GM21447 (cell line): Measurements from ENCODE around the gene RPS14.

ENCODE experiments used
- ATAC-seq: cut with Tn5 transposase; IDR thresholded peaks from one replicate; pipeline ENCODE4 v1.9.1; 2021; ENCODE audit not compliant: unreplicated experiment

RPS14 gene

GRCh38 chr5:150449517-150450339, at the start of gene RPS14:
Gene RPS14, minus strand, starts transcription at chr5:150449739. Its CDS starts 2,006 bp downstream, at chr5:150447733.
- ATAC-seq = peak; percentile 95

DNA sequence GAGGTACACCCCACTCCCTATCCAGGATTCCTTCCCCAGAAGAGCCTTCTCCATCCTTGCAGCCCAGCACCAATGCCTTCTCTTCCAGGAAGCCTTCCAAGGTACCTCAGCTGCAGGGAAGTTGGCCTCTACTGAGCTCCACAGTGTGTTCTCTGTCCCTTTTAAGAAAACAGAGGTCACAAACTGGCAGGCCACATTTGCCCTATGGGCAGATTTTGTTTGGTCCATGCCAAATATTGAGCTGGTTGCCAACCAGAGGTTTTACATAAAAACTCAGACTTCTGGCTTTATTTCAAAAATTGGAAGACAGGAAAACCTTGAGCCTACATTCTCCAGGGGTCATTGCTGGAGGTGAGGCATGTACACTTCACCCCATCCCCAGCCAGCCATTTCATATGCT, 49.4 kb upstream of the RPS14 start:
- ATAC-seq = no peak

DNA sequence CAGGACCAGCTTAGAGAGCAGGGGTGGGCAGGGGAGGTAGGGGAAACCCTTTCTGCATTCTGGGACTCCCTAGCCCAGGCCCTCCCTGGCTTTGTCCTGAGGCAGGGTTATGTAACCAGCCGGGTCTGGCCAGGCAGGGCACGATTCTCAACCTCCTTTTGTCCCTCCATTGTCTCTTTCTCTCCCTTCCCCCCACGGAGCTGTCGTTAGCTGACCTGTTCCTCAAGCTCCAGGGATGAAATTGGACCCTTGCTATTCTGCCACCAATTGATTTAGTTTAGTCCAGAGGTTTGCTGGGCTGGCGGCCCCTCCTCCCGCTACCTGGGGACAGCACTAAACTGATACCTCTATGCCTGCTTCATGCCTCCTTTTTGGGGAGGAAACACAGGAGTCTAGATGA, 49.0 kb upstream of the RPS14 start:
- ATAC-seq = no peak

DNA sequence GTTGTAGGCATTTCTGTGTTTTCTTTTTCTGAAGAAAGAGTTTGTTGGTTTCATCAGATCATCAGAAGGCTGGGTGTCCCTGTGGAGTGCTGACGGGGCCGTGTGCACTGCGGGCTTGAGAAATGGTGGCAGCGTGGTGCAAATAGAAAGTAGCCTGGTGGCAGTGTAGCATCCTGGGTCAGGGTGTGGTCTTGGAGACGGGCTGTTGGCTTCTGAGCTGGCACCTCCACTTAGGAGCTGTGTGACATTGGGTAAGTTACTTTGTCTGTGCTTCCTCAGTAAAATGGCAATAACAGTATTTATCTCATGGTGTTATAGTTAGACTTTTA, 48.4 kb upstream of the RPS14 start:
- ATAC-seq = no peak

GRCh38 chr5:150497274-150497988, 47.9 kb upstream of the RPS14 start:
- no peak for ATAC-seq

DNA sequence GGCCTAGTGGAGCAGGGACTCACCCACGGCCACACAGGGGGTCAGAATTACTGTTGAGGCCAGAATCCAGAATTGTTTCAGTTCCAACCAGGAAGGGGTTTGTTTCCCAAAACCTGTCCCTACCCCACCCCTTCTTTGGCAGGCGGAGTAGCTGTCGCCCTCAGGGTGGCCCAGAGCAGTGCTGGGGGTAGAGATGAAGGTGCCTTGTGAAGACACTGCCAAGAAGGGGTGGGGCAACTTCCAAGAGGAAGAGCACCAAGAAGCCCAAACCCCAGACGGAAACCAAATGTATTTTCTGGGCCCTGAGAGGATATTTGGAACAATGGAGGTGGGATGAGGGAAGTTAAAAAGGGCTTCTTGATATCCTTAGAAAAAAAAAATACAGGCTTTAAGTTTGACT, 47.0 kb upstream of the RPS14 start:
- ATAC-seq = no peak

- ATAC-seq = no peak
These were observed 46.6 kb upstream of the RPS14 start for GRCh38 chr5:150496098-150496497.

GRCh38 chr5:150492621-150493020, 43.1 kb upstream of the RPS14 start:
- ATAC-seq = no peak

- ATAC-seq = no peak
These were observed 42.3 kb upstream of the RPS14 start for GRCh38 chr5:150491876-150492275.

- no peak for ATAC-seq
These were observed 41.2 kb upstream of the RPS14 start for GRCh38 chr5:150490754-150491153.

GRCh38 chr5:150490296-150490669, 40.7 kb upstream of the RPS14 start:
- ATAC-seq = no peak

- ATAC-seq = peak; percentile 84
These were observed 40.1 kb upstream of the RPS14 start for GRCh38 chr5:150489360-150490295.

DNA sequence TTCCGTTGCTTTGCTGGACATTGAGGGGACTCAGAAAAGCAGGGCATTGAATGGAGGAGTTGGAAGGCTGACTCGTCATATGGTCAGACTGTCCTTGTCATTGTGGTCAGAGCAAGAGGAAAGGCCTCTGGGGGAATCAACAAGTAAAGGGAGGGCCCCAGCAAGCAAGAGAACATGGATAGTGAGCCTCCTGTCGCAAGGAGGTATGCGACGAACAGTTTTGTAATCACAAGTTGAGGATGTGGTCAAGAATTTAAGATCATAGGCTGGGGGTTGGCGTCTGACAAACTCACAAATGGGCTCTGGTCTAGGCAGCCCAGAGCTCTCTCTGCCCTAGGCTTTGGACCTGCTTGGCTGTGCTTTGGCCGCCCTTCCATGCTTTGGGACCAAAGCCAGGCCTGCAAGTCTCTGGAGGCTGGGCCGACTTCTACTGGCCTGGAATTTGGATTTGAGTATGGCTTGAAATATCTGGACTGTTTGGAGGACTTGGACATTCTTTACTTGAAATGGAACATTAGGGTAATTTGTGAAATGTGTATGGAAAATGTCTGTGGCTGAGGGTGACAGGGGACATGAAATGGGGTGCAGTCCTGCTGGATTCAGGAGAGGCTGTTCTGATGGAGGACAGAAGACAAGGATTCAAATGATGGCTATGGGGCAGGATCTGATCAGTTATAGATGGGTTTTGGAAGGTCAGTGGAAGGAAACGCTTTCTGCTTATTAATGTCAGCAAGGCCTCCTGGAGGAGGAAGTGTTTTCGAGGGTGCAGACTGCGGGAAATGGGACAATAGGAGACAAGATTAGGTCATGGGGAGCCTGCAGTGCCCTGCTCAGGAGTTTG, 39.2 kb upstream of the RPS14 start:
- no peak for ATAC-seq

DNA sequence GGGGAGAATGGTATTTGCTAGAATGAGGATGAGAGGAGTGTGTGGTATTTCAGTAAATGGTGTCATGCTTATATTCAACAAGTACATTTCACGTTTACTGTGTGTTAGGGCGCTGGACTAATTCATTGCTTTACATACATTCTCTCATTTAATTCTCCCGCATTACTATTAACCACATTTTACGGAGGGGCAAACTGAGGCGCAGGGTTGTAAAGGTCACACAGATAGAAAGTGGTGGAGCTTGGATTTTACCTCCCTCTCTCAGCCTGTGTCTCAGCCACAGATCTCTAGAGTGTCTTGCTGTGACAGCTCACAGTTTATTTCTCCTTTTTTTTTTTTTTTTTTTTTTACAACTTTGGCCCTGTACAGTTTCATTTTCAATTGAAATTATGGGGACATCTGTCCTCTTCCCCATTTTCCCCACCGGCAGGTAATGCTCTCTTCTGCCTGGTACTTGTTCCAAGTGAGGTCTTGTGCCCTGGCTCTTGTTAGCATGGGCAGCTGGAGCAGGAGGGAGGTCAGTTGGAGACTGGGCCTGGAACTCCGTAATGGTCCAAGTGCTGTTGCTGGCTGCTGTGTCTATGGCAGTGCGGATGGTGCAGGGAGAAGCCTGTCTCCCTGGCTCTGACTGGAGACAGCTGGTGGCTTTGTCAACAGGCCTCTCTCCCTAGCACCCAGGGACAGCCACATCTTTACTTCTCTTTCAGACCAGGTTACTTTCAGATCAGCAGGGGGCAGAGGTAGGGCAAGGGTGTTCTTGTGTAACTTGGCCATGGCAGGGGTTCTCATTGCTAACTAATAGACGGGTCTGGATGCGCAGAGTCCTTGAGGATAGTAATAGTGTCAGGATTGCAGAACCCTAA, 37.9 kb upstream of the RPS14 start:
- ATAC-seq = peak; percentile 27

GRCh38 chr5:150486402-150487198, 37.1 kb upstream of the RPS14 start:
- no peak for ATAC-seq

DNA sequence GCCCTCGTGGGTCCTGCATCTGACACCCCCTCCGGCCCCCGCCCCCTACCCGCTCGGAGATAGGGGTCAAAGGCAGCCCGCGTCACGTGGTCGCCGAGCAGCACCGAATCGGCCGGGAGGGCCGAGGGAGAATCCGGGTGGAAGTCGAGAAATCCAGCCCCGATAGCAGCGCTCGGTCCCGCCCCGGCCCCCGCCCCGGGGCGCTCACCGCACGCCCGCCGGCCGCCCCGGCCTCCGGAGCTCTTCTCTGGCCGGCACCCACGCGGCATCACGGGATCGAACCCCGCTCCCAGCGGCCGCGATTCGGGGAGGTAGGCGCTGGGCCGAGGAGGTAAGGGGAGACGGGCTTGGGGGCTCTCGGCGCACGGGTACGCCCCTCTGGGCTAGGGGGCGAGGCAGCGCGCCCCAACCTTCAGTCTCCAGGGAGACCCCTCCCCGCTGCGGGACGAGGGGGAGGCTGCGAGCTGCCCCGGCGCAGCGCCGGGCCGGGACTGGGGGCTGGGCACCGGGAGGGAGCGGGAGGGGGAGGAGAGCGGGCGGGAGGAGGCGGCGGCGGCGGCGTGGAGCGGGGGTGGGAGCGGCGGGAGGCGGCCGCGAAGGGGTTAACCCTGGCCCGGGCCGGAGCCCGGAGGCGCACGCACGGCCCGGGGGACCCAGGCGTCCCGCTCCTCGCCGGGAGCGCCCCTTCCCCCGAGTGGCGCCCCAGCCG, 36.3 kb upstream of the RPS14 start:
- no peak for ATAC-seq

DNA sequence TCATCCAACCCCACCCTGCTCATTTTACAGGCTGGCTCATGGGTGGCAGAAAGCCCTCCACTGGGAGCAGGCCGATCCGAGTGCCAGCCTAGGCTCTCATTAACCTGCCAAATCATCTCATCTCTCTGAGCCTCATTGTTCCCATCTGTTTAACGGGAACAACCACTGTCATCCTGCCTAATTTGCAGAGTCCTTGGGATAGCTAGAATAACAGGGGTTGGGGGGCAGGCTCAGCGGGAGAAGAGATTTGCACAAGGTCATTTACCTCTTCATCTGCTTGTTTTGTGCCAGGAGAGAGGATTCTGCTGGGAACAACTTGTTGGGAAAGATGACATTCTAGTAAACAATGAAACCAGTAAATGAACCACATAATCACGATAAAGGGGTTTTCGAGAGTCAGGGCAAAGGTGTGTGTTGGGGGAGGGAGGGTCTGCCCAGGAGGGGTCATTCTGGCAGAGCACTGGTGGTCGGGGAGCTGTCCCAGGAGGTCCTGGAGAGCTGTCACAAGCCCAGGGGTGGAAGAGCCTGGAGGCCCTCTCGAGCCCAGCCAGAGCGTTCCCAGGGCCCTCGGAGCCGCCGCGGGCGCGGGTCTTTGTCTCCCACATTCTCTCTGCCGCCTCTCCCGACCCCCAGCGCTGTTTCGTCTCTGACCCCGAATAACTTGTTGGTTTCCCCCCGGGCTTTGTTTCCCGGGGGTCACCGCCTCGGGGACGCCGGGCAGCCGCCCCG, 35.6 kb upstream of the RPS14 start:
- no peak for ATAC-seq
